Measurements from ENCODE around the gene SFMBT2.
A peak's percentile ranks its signal among the peaks of the same experiment; 100 is the strongest.

SFMBT2 gene

GRCh38 chr10:7432884-7433726 is 22.3 kb upstream of the SFMBT2 start:
- peaks cover 12% of the 10 kb centered on the region for H3K27me3 Mint-ChIP-seq (ENCODE audit: low read depth)
- H3K9me3 Mint-ChIP-seq = no peaks in the 10 kb centered on the region
- peak overlapping the region; percentile 49 to 84 (median 61) for H3K27ac Mint-ChIP-seq
- TF ChIP-seq CTCF (IDR thresholded peaks at IDR 0.05; ENCODE audit: unreplicated experiment in 3 of 3) = no peak
- no peaks in the 10 kb centered on the region for H3K36me3 Mint-ChIP-seq (ENCODE audit: low read depth)
- H3K4me3 Mint-ChIP-seq = peak overlapping the region; percentile 57 to 64 (median 60)
- peaks cover 10% of the 10 kb centered on the region for H3K4me1 Mint-ChIP-seq

DNA sequence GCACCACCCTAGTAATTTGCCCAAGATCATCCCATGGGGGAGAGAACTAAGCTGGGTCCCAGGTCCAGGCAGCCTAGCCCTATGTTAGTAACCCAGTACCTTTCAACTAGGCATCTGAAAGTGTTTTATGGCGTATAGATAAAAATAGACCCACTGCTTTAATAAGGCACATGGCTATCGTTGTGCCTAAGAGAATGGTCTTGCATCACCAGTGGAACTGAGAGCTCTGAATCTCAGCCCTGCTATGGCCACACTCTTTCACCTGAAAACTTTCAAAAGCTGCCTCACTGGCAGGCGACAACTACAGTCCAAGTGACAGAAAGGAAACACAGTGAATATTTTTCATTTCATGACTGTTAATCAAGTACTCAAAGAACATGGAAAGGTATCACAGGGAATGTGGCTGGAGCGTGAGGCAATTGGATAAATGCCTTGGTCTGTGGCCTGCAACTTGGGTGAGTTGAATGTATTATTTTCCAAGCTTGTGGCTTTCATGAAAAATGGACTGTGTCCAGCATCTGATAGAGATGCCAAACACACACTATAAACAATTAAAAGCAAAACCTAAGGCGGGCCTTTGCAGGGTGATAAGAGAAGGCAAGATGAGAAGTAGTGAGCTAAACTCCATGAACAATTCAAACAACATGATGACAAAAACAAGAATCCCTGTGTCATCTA is 18.0 kb upstream of the SFMBT2 start:
- Mint-ChIP-seq H3K9me3 (no peaks in the 10 kb centered on the region), H3K4me3 (no peak overlapping the region), H3K4me1 (peaks cover 10% of the 10 kb centered on the region)

DNA sequence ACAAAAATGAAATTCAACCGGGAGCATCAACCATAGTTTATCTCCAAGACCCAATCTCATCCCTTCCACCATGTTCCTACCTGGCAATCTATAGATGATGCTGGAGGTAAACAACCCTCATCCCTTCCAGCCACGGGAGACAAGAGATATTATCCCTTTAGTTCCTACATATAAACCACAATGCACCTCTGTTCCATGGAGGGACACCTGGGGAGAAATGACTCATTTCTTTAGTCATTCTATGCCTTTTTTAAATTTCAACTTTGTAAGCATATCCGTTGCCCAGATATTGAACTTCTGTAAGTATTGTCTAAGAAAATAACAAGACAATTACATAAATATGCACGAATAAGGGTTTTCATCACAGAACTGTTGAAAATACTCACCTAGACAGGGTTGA is 15.5 kb upstream of the SFMBT2 start:
- Mint-ChIP-seq H3K9me3 (no peaks in the 10 kb centered on the region), H3K36me3 (ENCODE audit: low read depth) (no peaks in the 10 kb centered on the region), H3K4me3 (no peak overlapping the region), H3K27me3 (ENCODE audit: low read depth) (peaks cover 19% of the 10 kb centered on the region), H3K27ac (no peak overlapping the region), H3K4me1 (no peaks in the 10 kb centered on the region)
- TF ChIP-seq CTCF (IDR thresholded peaks at IDR 0.05; ENCODE audit: unreplicated experiment in 3 of 3) = no peak

More for the DNA sequence above, 18.0 kb upstream of the SFMBT2 start:
- TF ChIP-seq CTCF (IDR thresholded peaks at IDR 0.05; ENCODE audit: unreplicated experiment in 3 of 3) = no peak
- Mint-ChIP-seq H3K36me3 (ENCODE audit: low read depth) (no peaks in the 10 kb centered on the region), H3K27me3 (ENCODE audit: low read depth) (peaks cover 17% of the 10 kb centered on the region), H3K27ac (no peak overlapping the region)

- no peaks in the 10 kb centered on the region for H3K4me1 Mint-ChIP-seq
- H3K36me3 Mint-ChIP-seq (ENCODE audit: low read depth) = no peaks in the 10 kb centered on the region
- no peaks in the 10 kb centered on the region for H3K9me3 Mint-ChIP-seq
Observed at GRCh38 chr10:7425691-7426090, 14.9 kb upstream of the SFMBT2 start.

DNA sequence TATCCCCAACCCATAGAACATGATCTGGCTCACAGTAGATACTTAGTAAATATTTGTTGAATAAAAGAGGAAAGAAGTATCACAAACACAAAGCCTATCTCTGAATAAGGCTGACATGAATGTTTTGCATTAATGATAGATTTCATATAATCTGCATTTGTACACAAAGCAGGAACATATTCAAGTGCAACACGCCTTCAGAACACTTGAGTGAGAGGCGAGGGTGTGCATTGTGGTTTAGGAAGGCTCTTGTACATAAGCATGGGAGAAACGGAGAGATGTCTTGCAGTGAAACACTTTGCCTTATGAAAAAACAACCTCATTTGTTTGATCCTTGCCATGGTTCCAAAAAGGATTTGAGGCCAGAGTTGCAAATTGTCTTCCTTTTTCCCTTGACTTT is 14.1 kb upstream of the SFMBT2 start:
- H3K9me3 Mint-ChIP-seq = no peaks in the 10 kb centered on the region
- no peak overlapping the region for H3K4me3 Mint-ChIP-seq
- peaks cover 19% of the 10 kb centered on the region for H3K27me3 Mint-ChIP-seq (ENCODE audit: low read depth)
- H3K27ac Mint-ChIP-seq = no peak overlapping the region
- H3K4me1 Mint-ChIP-seq = no peaks in the 10 kb centered on the region
- no peak for TF ChIP-seq CTCF (IDR thresholded peaks at IDR 0.05; ENCODE audit: unreplicated experiment in 3 of 3)
- no peaks in the 10 kb centered on the region for H3K36me3 Mint-ChIP-seq (ENCODE audit: low read depth)

More at GRCh38 chr10:7425691-7426090, 14.9 kb upstream of the SFMBT2 start:
- Mint-ChIP-seq H3K4me3 (no peak overlapping the region), H3K27ac (no peak overlapping the region), H3K27me3 (ENCODE audit: low read depth) (peaks cover 19% of the 10 kb centered on the region)
- TF ChIP-seq CTCF (IDR thresholded peaks at IDR 0.05; ENCODE audit: unreplicated experiment in 3 of 3) = no peak
